T47D (cell line): ENCODE results near the gene HBG2.

Source experiments
- DNase-seq, 2 experiments: peaks; one replicate each; pipeline versions ENCODE4 v3.0.0 to v3.0.0-alpha.2; 2011 to 2012; ENCODE audit warnings: low read depth in 1 of 2, low spot score in 1 of 2
- JUND ChIP-seq: IDR thresholded peaks from 2 replicates; pipeline ENCODE4 v1.6.1; 2012; ENCODE audit warnings: low read depth
- in situ Hi-C: cut with HindIII; loops from 2 replicates; pipeline ENCODE4 v1.10.0; 2016; ENCODE audit warnings: low sequenced_read_pairs, low pct_unique_long_range_greater_than_20kb

Gene HBG2

DNA sequence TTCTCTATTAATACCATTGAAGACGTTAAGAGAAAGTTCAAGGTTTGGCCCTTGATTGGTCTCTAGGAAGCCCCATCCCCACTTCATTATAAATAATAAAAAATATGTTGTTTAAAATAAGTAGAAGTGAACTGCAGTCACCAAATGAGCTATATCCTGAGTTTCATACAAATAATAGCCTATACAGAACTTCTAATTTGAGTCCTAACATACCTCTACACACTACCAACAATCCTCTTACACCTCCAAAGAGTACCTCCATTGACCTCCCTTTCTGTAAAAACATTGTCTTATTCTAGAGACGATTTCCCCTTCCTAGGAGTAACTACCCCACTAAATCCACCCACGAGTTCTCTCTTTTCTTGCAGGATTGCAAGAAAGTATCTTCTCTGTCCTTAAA is 13.1 kb downstream of the HBG2 start:
- DNase-seq: no peak
- in situ Hi-C loops: no loop called here
- TF ChIP-seq JUND: no peak

DNA sequence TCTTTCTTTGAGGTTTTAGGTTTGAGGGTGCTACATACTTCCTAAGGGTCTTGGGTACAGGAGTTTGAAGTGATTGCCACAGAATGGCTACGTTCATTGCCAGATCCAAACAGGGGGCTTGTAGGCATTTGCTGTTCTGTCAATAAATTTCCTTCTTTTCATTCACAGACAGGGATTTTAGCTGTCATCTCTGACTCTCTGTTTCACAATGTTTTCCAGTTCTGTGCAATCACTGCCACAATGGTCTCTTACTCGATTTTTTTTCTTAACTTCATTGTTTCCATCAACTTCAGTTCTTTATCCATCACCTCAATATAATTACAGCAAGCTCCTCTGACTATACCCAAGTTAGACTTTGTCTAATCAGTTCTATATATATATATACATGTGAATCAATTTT is 14.1 kb downstream of the HBG2 start:
- TF ChIP-seq JUND: no peak
- no peak for DNase-seq
- in situ Hi-C loops: no loop called here

DNA sequence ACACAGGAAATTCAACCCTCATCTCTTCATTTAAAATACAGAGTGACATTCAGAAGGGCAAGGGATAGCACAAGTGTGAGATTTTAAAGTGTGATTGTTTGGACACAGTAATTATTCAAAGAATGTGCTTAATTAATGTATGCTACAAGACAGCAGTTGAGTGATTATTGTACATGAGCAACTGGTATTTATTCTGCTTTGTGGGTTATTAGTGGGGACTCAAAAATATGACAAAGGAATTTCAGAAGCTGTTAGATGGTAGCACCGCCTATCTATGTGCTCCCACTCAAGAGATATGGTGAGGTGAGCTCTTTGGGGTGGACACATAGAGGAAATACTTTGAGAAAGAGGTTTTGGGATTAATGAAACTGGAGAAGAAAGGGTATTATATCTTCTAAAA is 14.5 kb downstream of the HBG2 start:
- DNase-seq: no peak
- TF ChIP-seq JUND: no peak
- in situ Hi-C loops: no loop called here

DNA sequence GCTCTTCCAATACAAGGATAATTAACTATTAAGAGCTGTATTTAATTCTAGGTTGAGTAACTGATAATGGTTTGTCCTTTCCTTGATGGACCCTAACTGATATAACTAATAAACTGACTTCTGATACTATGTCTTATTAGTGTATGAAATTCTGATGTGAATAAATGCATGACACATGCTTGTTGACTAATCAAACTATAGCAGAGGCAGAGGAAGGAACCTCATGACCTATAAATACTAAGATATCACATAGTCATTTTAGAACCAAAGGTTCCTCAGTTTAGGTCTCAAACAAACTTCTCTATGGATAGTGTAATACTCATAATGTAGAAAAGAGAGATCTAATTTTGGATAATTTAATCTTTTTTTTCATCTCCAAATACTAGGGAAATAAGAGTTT is 15.5 kb downstream of the HBG2 start:
- no peak for TF ChIP-seq JUND
- in situ Hi-C loops: no loop called here
- no peak for DNase-seq

DNA sequence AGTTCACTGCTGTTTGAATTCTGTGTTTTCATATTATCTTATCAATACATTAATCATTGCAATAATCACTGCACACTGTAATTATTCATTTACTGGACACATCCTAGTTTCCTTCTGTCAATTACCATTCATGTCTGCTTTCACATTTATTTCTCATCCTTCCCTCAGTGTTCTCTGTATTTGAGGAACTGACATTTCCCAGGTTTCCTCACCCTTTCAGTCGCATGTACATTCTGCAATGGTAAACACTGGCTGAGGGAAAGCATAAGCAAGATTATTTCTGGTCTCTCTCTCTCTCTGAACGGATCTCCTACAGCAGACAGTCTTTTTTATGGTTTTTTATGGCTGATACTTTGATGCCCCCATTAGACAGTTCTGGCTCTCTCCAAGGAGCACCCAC is 16.1 kb downstream of the HBG2 start:
- DNase-seq: no peak
- in situ Hi-C loops: no loop called here
- no peak for TF ChIP-seq JUND

DNA sequence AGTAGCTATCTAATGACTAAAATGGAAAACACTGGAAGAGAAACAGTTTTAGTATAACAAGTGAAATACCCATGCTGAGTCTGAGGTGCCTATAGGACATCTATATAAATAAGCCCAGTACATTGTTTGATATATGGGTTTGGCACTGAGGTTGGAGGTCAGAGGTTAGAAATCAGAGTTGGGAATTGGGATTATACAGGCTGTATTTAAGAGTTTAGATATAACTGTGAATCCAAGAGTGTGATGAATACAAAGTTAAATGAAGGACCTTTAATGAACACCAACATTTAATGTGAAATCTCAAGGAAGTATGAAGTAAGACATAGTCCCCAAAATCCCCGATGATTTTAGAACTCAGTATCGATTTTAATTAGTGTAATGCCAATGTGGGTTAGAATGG is 17.2 kb downstream of the HBG2 start:
- DNase-seq: no peak
- in situ Hi-C loops: no loop called here
- no peak for TF ChIP-seq JUND

DNA sequence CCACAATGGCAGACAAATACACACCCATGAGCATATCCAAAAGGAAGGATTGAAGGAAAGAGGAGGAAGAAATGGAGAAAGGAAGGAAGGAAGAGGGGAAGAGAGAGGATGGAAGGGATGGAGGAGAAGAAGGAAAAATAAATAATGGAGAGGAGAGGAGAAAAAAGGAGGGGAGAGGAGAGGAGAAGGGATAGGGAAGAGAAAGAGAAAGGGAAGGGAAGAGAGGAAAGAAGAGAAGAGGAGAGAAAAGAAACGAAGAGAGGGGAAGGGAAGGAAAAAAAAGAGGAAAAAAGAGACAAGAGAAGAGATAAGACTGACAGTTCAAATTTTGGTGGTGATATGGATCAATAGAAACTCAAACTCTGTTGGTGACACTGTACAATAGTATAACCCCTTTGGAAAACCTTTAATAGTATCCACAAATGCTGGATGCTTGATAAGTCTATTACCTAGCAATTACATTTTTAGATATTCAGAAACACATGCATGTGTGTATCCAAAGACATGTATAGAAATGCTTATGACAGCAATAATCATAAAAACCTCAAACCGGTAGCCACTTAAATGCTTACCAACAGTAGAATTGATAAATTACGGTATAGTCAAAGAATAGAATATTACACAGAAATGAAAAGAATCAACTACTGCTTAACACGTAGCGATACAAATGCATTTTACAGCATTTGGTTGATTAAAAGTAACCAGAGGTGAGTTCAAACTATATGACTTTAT is 19.1 kb downstream of the HBG2 start:
- in situ Hi-C loops: no loop called here
- no peak for TF ChIP-seq JUND
- DNase-seq: no peak

DNA sequence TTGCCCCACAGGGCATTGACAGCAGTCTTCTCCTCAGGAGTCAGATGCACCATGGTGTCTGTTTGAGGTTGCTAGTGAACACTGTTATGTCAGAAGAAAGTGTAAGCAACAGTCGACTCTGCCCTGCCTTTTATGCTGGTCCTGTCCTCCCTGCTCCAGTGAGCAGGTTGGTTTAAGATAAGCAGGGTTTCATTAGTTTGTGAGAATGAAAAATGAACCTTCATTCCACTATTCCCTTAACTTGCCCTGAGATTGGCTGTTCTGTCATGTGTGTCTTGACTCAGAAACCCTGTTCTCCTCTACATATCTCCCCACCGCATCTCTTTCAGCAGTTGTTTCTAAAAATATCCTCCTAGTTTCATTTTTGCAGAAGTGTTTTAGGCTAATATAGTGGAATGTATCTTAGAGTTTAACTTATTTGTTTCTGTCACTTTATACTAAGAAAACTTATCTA is 20.2 kb downstream of the HBG2 start, which contains the start of gene HBD:
Gene HBD, minus strand, starts transcription at position 103 of the 454 bp plus-strand sequence. Its CDS starts 50 bp downstream, at position 53.
- in situ Hi-C loops: no loop called here
- DNase-seq: no peak
- TF ChIP-seq JUND: no peak

DNA sequence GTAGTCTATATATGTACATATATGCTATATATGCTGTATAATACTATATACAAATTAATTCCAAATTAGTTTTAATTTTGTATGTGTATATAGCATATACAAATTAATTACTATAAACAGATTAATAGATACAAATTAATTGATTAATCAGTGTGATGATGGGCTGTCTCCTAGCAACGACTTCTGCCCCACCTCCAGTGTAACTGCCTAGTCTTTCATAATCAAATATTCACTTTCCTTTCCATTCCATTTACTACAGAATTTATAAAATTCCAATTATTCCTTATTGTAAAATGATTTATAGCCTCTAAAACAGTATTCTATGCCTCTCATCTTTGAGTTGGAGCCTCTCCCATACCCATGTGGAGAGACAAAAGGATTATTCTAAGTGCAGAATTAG is 21.3 kb downstream of the HBG2 start:
- no peak for DNase-seq
- in situ Hi-C loops: no loop called here
- no peak for TF ChIP-seq JUND

DNA sequence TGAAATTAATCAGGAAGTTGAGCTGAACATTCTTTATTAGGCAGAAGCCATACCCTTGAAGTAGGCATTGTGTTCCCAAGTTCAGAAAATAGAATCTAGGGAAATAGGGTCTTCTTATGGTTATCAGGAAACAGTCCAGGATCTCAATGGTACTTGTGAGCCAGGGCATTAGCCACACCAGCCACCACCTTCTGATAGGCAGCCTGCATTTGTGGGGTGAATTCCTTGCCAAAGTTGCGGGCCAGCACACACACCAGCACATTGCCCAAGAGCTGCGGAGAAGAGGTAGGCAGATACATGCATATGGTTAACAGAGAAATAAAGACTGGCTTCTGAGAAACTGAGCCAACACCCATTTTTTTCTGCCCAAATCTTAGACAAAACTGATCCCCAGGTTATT is 21.8 kb downstream of the HBG2 start:
- DNase-seq: no peak
- TF ChIP-seq JUND: no peak
- in situ Hi-C loops: no loop called here

DNA sequence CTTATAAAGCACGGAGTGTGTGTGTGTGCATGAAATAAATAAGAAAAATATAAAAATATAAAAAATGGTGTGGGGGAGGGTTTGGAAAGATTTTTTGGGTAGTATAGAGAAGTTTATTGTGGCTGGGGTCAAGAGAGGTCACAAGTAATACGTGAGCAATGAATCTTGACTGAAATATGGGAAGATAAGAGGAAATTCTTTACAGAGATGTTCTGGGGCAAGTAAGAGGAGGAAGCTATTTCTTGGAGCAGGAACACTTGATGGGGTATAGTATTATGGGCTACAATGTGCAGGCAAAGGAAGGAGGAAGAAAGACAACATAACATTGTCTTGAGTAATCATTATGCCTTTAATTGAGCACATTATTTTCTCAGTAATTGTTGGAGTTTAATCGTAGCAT is 22.4 kb downstream of the HBG2 start:
- in situ Hi-C loops: no loop called here
- DNase-seq: no peak
- no peak for TF ChIP-seq JUND

DNA sequence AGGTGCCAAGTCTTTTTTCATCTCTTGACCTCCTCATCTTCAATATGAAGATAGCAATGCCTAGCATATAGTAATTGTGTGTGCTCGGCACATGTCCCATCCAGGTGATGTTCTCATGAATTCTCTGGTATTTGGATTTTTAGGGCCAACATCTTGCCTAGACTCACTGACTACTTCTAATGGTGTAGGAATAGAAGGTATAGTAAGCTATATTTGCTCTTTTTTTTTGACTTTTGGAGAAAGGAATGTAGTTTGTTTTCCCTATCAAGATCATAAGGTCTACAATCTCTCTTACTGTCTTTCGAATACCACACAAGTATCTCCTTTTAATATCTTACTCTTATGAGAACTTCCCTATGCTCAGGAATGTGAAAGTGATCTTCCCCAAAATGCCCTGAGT is 23.5 kb downstream of the HBG2 start:
- no peak for DNase-seq
- TF ChIP-seq JUND: no peak
- in situ Hi-C loops: no loop called here

DNA sequence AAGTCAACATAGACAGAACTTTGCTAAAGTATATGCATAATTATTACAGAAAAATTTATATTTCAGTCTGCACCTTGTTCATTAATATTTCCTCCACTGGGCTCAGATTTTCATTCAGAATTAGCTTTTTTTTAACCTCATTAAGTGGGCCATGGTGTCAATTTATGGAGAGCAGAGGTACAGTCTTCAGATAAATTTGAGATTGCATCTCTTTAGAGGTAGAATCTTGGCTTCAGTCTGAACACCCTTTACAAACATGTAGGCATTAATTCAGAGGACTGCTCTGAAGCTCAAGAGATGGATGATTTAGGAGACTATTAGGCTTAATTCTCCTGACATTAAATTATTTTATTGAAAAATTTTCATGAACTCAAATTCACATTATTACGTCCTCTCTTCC is 24.3 kb downstream of the HBG2 start:
- in situ Hi-C loops: no loop called here
- no peak for DNase-seq
- no peak for TF ChIP-seq JUND

DNA sequence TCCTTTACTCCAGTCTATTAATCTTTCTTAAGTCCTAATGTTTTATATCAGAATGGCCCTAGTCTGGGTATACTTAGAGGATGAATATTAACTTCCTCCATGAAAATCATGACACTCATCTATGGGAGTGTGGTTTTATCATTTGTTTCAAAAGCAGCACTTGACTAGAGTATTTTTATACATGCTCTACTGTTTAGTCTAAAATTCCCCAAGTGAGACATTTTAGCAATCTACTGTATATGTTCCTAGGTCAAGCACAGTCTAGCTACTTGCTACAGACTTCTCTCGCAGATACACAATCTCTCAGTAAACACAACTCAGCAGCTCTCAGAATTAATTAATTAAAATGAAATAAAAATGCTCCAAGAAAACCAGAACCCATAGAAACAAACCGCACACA is 24.8 kb downstream of the HBG2 start:
- TF ChIP-seq JUND: no peak
- DNase-seq: no peak
- in situ Hi-C loops: no loop called here
